Colonic mucosa (tissue), 4 donors: Measurements from ENCODE around the gene NPAT. TPM values are rescaled to one million over a fixed set of nuclear protein-coding genes. Genes with fewer than 3 reads are reported as not detected.

Source experiments
- DNase-seq: peaks from one replicate; pipeline ENCODE4 v3.0.0-alpha.2; 2020
- H3K27ac ChIP-seq: fragments of 200-600 bp; one replicate; pipeline ENCODE4 v1.8.0; 2021
- H3K27me3 ChIP-seq: fragments of 200-600 bp; one replicate; pipeline ENCODE4 v1.8.0; 2021
- H3K36me3 ChIP-seq: fragments of 200-600 bp; one replicate; pipeline ENCODE4 v1.8.0; 2021
- H3K4me1 ChIP-seq: fragments of 200-600 bp; one replicate; pipeline ENCODE4 v1.8.0; 2021; ENCODE audit warnings: mild to moderate bottlenecking
- H3K4me3 ChIP-seq: fragments of 200-600 bp; one replicate; pipeline ENCODE4 v1.8.0; 2021
- H3K9ac ChIP-seq, 2 donors: one replicate each; pipeline ENCODE4 v1.7.0; 2013; ENCODE audit warnings: control low read depth in 2 of 2, low read depth in 2 of 2, low read length in 2 of 2
- H3K9me3 ChIP-seq: fragments of 200-600 bp; one replicate; pipeline ENCODE4 v1.8.0; 2021
- intact Hi-C: fragments of 100-400 bp; cut with DNase I; formaldehyde crosslinking; loops from one replicate; pipeline ENCODE4 v1.14.1; 2022
- total RNA-seq, 2 donors: library from RNA; stranded (reverse); fragmentation: NEBNext Ultra II Directional in 1 of 2; extraction: Animal tissue kit (Norgen Biotek cat#: 25700) in 1 of 2; gene quantifications; one replicate each; pipeline ENCODE4 v1.2.1, GENCODE V29; 2021
- TF ChIP-seq, protein P1 (sequence below): fragments of 200-600 bp; IDR thresholded peaks from one replicate; pipeline ENCODE4 v1.8.0; 2022; ENCODE audit warnings: antibody characterized with exemption, mild to moderate bottlenecking
- donor health status: healthy.
- donor health status: DM: no; HTN: no; CAD: no.
- donor health status: DM: no; HTN: no; CAD: no.

The NPAT gene
- total RNA-seq, 2 donors from 2014 or later: 10.8 to 14.0 TPM

DNA sequence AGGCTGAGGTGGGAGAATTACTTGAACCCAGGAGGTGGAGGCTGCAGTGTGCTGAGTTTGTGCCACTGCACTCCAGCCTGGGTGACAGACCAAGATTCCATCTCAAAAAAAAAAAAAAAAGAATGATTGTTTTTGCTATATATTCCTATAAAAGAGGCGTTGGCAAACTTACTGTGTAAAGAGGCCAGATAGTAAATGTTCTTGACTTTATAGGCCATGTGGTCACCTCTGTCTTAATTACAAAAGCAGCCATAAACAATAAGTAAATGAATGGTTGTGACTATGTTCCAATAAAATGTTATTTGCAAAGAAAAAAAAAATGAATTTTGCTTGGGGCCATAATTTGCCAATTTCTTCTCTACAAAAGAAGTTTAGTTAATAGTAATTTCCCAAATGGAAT lies 12.8 kb upstream of the NPAT start:
- H3K9me3 ChIP-seq: no peaks in the 10 kb centered on the region
- intact Hi-C loops: no loop called here
- no peaks in the 10 kb centered on the region for H3K27me3 ChIP-seq
- no peak overlapping the region for H3K4me3 ChIP-seq
- TF ChIP-seq, protein P1, sequence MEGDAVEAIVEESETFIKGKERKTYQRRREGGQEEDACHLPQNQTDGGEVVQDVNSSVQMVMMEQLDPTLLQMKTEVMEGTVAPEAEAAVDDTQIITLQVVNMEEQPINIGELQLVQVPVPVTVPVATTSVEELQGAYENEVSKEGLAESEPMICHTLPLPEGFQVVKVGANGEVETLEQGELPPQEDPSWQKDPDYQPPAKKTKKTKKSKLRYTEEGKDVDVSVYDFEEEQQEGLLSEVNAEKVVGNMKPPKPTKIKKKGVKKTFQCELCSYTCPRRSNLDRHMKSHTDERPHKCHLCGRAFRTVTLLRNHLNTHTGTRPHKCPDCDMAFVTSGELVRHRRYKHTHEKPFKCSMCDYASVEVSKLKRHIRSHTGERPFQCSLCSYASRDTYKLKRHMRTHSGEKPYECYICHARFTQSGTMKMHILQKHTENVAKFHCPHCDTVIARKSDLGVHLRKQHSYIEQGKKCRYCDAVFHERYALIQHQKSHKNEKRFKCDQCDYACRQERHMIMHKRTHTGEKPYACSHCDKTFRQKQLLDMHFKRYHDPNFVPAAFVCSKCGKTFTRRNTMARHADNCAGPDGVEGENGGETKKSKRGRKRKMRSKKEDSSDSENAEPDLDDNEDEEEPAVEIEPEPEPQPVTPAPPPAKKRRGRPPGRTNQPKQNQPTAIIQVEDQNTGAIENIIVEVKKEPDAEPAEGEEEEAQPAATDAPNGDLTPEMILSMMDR: no peak
- H3K9ac ChIP-seq: no peak overlapping the region
- H3K4me1 ChIP-seq: no peaks in the 10 kb centered on the region
- H3K36me3 ChIP-seq: no peaks in the 10 kb centered on the region
- H3K27ac ChIP-seq: no peak overlapping the region
- no peak for DNase-seq

DNA sequence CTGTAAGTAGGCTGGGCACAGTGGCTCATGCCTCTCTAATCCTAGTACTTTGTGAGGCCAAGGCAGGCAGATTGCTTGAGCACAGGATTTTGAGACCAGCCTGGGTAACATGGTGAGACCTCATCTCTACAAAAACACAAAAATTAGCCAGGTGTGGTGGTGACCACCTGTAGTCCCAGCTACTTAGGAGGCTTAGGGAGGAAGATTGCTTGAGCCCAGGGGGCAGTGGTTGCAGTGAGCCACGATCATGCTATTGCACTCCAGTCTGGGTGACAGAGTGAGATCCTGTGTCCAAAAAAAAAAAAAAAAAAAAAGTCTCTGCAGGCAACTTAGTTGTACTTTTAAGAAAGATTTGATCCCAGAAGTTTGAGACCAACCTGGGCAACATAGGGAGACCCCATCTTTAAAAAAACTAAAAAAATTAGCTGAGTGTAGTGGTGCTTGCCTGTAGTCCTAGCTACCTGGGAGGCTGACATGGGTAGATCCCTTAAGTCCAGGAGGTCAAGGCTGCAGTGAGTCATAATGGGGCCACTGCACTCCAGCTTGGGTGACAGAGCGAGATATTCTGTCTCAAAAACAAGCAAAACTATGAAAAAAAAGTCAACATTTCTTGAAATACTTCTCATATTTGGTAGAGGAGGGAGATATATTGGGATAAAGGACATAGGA lies 11.0 kb upstream of the NPAT start:
- H3K4me1 ChIP-seq: no peaks in the 10 kb centered on the region
- TF ChIP-seq, protein P1: no peak
- no peaks in the 10 kb centered on the region for H3K36me3 ChIP-seq
- H3K27ac ChIP-seq: no peak overlapping the region
- no peaks in the 10 kb centered on the region for H3K27me3 ChIP-seq
- no peak overlapping the region for H3K9ac ChIP-seq
- no peak for DNase-seq
- no peaks in the 10 kb centered on the region for H3K9me3 ChIP-seq
- intact Hi-C loops: no loop called here
- no peak overlapping the region for H3K4me3 ChIP-seq

DNA sequence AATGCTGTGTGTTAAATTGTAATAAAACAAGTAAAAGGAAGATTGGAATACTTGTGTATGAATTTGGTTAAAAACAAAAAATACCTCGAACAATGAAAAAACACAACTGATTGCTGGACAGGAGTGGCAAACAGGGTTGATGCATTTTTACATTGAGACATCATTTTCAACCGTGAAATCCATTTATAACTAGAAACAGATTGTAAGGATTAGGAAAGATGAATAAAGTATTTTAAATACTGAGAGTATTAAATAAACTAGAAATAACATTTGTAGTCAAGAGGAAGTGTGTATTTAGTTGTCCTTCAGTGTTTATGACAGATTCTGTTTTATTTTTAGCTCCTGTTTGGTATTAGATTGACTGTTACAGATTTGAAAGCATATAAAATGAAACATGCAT lies 5.8 kb upstream of the NPAT start:
- Histone ChIP-seq H3K4me1 (no peaks in the 10 kb centered on the region), H3K9ac (no peak overlapping the region), H3K36me3 (no peaks in the 10 kb centered on the region), H3K27me3 (no peaks in the 10 kb centered on the region), H3K9me3 (no peaks in the 10 kb centered on the region), H3K4me3 (no peak overlapping the region), H3K27ac (no peak overlapping the region)
- intact Hi-C loops: loop anchor here (10.0 kb wide), 1 partner anchor 213 kb away; no protein-coding TSS in a partner anchor
- DNase-seq: no peak
- TF ChIP-seq, protein P1: no peak

DNA sequence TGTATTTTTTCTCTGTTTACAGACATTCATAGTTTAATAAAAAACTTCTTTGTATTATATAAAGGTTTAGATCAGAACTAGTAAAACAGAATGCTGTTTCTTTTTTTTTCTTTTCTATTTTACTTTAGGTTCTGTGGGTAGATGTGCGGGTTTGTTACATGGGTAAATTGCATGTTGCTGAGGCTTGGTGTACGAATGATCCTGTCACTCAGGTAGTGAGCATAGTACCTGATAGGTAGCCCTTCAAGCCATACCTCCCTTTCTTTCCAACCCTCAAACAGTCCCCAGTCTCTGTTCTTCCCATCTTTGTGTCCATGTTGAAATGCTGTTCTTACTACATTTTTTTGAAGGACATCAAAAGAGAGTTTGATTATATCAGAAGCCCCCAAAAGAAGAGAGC lies 3.6 kb upstream of the NPAT start:
- no peaks in the 10 kb centered on the region for H3K27me3 ChIP-seq
- TF ChIP-seq, protein P1: no peak
- no peak for DNase-seq
- no peaks in the 10 kb centered on the region for H3K36me3 ChIP-seq
- H3K27ac ChIP-seq: peak overlapping the region; percentile 34
- no peak overlapping the region for H3K9ac ChIP-seq
- intact Hi-C loops: loop anchor here (10.0 kb wide), 1 partner anchor 211 kb away; no protein-coding TSS in a partner anchor
- H3K4me1 ChIP-seq: no peaks in the 10 kb centered on the region
- no peaks in the 10 kb centered on the region for H3K9me3 ChIP-seq
- H3K4me3 ChIP-seq: no peak overlapping the region

DNA sequence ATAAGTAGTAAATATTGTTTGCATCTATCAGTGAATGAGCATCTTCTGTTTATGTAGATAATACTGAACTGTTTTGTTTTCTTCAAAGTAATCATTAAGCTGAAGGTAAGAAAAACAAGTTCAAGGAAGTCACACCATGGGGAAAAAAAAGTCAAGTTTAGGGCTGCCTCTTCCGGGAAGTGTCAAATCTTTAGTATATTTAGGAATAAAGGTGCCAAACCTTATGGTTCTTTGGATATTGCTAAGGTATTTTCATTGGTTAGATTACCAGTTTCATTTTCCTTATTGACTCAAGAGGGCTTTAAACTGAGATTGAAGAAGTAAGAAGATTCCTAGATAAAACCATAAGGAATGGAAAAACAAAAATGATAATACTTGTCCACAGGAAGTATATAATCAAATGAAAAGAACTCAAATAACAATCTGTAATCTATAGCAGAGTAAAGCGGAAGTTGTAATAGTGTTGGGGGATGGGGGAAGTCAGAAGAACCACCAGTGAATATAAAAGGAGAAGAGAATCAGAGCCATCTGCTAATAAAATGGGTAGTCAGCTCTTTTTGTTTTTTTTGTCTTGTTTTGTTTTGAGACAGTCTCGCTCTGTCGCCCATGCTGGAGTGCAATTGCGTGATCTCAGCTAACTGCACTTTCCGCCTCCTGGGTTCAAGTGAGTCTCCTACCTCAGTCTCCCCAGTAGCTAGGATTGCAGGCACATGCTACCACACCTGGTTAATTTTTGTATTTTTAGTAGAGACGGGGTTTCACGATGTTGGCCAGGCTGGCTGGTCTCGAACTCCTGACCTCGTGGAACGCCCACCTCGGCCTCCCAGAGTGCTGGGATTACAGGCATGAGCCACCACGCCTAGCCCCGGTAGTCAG lies 2.7 kb upstream of the NPAT start:
- H3K9me3 ChIP-seq: no peaks in the 10 kb centered on the region
- TF ChIP-seq, protein P1: no peak
- intact Hi-C loops: loop anchor here (5.0 to 10.0 kb wide), 2 partner anchors 210 to 422 kb away; no protein-coding TSS in a partner anchor
- peak overlapping the region; percentile 34 for H3K27ac ChIP-seq
- no peak overlapping the region for H3K4me3 ChIP-seq
- DNase-seq: no peak
- H3K36me3 ChIP-seq: no peaks in the 10 kb centered on the region
- H3K4me1 ChIP-seq: no peaks in the 10 kb centered on the region
- H3K27me3 ChIP-seq: no peaks in the 10 kb centered on the region
- peak overlapping the region in 1 of 2 donors; percentile 96 for H3K9ac ChIP-seq
